Measurements from ENCODE around the gene KDELR3. TPM values are rescaled to one million over a fixed set of nuclear protein-coding genes. Genes with fewer than 3 reads are reported as not detected.

Gene KDELR3
- total RNA-seq, 1 donor = 139 TPM

DNA sequence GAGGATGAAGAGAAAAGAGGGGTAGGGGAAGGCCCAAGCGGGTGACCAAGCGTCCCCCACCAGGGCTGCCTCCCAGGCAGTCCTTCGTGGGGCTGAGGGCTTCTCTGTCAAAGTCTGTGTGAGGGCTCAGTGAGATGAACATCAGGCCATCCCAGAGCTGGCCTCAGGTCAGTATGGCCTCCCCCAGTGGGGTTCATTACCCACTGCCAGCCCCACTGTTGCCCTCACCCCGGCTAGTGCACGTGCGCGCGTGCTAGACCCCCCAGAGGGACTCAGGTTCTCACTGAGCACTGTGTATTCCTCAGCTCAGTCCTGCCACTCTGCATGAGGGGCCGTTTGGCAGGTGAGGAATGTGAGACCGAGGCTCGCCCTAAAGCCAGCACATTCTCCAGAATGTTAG, 3.3 kb downstream of the KDELR3 start:
- TF ChIP-seq CTCF (IDR thresholded peaks at IDR 0.05; ENCODE audit: insufficient read depth, low read depth, low read length) = no peak
- H3K4me3 ChIP-seq (ENCODE audit: low read depth, low read length) = no peak overlapping the region
- no peak for DNase-seq (ENCODE audit: low read depth)

GRCh38 chr22:38474003-38474607, 6.2 kb downstream of the KDELR3 start:
- TF ChIP-seq CTCF (IDR thresholded peaks at IDR 0.05; ENCODE audit: insufficient read depth, low read depth, low read length) = no peak
- DNase-seq (ENCODE audit: low read depth) = no peak
- H3K4me3 ChIP-seq (ENCODE audit: low read depth, low read length) = no peak overlapping the region

GRCh38 chr22:38477585-38477984, 9.7 kb downstream of the KDELR3 start:
- no peak for TF ChIP-seq CTCF (IDR thresholded peaks at IDR 0.05; ENCODE audit: insufficient read depth, low read depth, low read length)
- H3K4me3 ChIP-seq (ENCODE audit: low read depth, low read length) = no peak overlapping the region
- DNase-seq (ENCODE audit: low read depth) = no peak

DNA sequence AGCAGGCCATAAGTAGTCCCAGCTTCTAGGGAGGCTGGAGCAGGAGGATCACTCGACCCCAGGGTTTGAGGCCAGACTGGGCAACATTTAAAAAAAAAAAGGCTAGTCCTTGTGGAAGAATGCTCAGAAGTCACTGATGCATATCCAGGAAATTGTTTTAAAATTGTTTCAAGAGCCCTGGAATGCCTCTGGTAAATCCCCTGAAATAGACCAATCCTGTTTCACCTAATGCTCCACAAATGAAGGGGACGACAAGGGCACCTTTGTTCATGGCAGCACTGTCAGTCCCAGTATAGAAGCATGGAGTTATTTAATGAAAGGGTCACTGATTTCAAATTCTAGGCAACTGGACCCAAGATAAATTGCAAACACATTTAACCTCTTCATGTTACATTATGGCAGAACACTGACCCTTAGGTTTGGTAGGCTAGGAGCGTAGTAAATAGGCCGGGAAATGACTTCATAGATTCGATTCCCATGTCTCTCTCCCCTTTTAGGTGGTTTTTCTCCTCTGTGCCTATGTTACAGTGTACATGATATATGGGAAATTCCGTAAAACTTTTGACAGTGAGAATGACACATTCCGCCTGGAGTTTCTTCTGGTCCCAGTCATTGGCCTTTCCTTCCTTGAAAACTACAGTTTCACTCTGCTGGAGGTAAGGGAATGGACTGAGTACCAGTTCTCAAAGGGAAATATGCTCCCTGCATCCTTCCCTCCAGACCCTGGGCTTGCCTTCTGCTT, 11.4 kb downstream of the KDELR3 start:
- no peak for DNase-seq (ENCODE audit: low read depth)
- no peak for TF ChIP-seq CTCF (IDR thresholded peaks at IDR 0.05; ENCODE audit: insufficient read depth, low read depth, low read length)
- H3K4me3 ChIP-seq (ENCODE audit: low read depth, low read length) = no peak overlapping the region

- peak; percentile 74 for DNase-seq (ENCODE audit: low read depth)
- TF ChIP-seq CTCF (IDR thresholded peaks at IDR 0.05; ENCODE audit: insufficient read depth, low read depth, low read length) = no peak
These were observed 13.4 kb downstream of the KDELR3 start for GRCh38 chr22:38481162-38481870.

DNA sequence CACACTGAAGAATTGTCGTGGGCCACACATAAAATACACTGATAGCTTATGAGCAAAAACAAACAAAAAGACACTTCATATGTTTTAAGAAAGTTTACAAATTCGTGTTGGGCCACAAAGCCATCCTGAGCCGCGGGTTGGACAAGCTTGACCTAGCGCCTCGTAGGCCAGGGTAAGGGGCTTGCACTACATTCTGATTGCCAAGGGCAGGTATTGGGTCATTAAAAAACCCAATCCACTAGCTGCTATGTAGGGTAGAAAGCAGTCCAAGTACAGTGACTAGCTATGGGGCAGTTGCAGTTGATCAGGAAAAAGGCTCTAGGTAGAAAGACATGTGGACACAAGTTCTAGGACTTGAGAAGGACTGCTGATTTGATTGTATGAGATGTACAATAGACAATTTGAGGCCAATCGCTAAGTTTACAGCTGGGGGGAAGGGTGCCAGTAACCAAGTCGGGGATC, 14.0 kb downstream of the KDELR3 start:
- DNase-seq (ENCODE audit: low read depth) = no peak
- H3K4me3 ChIP-seq (ENCODE audit: low read depth, low read length) = no peak overlapping the region
- TF ChIP-seq CTCF (IDR thresholded peaks at IDR 0.05; ENCODE audit: insufficient read depth, low read depth, low read length) = no peak

More at GRCh38 chr22:38481162-38481870, 13.4 kb downstream of the KDELR3 start:
- no peak overlapping the region for H3K4me3 ChIP-seq (ENCODE audit: low read depth, low read length)

Measured in fibroblast of villous mesenchyme (primary cell).